HCT116 (cell line): ENCODE results near the gene GRIFIN.

Source experiments
- CTCF ChIP-seq, 3 experiments: fragments of 200-600 bp in 1 of 3; sonication (generic) in 1 of 3; IDR thresholded peaks in 2 of 3; conservative IDR thresholded peaks in 1 of 3; 2 replicates each; pipeline ENCODE4 v1.5.1; 2012 to 2017; ENCODE audit warnings: low read depth in 2 of 3, low read length in 2 of 3, antibody characterized with exemption in 1 of 3, borderline replicate concordance in 1 of 3, control low read depth in 1 of 3, mild to moderate bottlenecking in 1 of 3, mixed read lengths in 1 of 3, mixed run types in 1 of 3, moderate library complexity in 1 of 3; ENCODE audit not compliant: insufficient read depth in 1 of 3
- EZH2 ChIP-seq: fragments of 200-600 bp; sonication (generic); IDR thresholded peaks from 2 replicates; pipeline ENCODE4 v1.6.1; 2017; ENCODE audit warnings: antibody characterized with exemption, mixed run types
- FOSL1 ChIP-seq: IDR thresholded peaks from 2 replicates; pipeline ENCODE4 v1.6.1; 2012; ENCODE audit warnings: low read depth
- MAX ChIP-seq: IDR thresholded peaks from 2 replicates; pipeline ENCODE4 v1.6.1; 2012
- POLR2AphosphoS5 ChIP-seq: IDR thresholded peaks from 2 replicates; pipeline ENCODE4 v1.6.1; 2011; ENCODE audit warnings: mild to moderate bottlenecking, low read depth, low read length, moderate library complexity
- REST ChIP-seq: IDR thresholded peaks from 2 replicates; pipeline ENCODE4 v1.6.1; 2012; ENCODE audit warnings: low read depth
- TCF7L2 ChIP-seq: IDR thresholded peaks from 2 replicates; pipeline ENCODE4 v1.7.0; 2011; ENCODE audit warnings: borderline replicate concordance, inconsistent platforms; ENCODE audit not compliant: insufficient read depth, insufficient read length; ENCODE audit errors: extremely low read depth
- YY1 ChIP-seq: IDR thresholded peaks from 2 replicates; pipeline ENCODE4 v1.6.1; 2011; ENCODE audit warnings: low read length, low read depth, moderate library complexity, mild to moderate bottlenecking; ENCODE audit not compliant: insufficient replicate concordance; ENCODE audit errors: extremely low read depth
- ZBTB33 ChIP-seq: IDR thresholded peaks from 2 replicates; pipeline ENCODE4 v1.6.1; 2011; ENCODE audit warnings: mild to moderate bottlenecking, low read length, moderate library complexity; ENCODE audit not compliant: insufficient replicate concordance; ENCODE audit errors: extremely low read depth

GRCh38 chr7:2512713-2513112 is 36.5 kb upstream of the GRIFIN start:
- TF ChIP-seq CTCF (IDR thresholded peaks at IDR 0.05 in 2 of 3, conservative IDR thresholded peaks at IDR 0.05 in 1 of 3; ENCODE audit: borderline replicate concordance in 1 of 3, insufficient read depth in 1 of 3, low read depth in 2 of 3, low read length in 2 of 3): no peak
- no peak for TF ChIP-seq POLR2AphosphoS5
- no peak for TF ChIP-seq ZBTB33
- no peak for TF ChIP-seq REST
- TF ChIP-seq MAX: no peak
- TF ChIP-seq YY1: no peak
- TF ChIP-seq TCF7L2: no peak
- no peak for TF ChIP-seq EZH2
- TF ChIP-seq FOSL1: no peak
